GM21423 (cell line): ENCODE data around the gene PRKCB.
A peak's percentile ranks its signal among the peaks of the same experiment; 100 is the strongest.

Experiments used
- ATAC-seq: cut with Tn5 transposase; IDR thresholded peaks from one replicate; pipeline ENCODE4 v1.9.1; 2021; ENCODE audit warnings: mild to moderate bottlenecking, moderate library complexity; ENCODE audit not compliant: unreplicated experiment

The PRKCB gene

GRCh38 chr16:23863511-23864422 is 28.0 kb downstream of the PRKCB start:
- ATAC-seq = peak; percentile 83

GRCh38 chr16:23865853-23866252 is 30.1 kb downstream of the PRKCB start:
- ATAC-seq = no peak

- ATAC-seq = no peak
Observed at GRCh38 chr16:23866621-23867020, 30.8 kb downstream of the PRKCB start.

GRCh38 chr16:23867566-23867965 is 31.8 kb downstream of the PRKCB start:
- no peak for ATAC-seq

GRCh38 chr16:23868136-23868535 is 32.4 kb downstream of the PRKCB start:
- ATAC-seq = no peak

GRCh38 chr16:23869052-23869451 is 33.3 kb downstream of the PRKCB start:
- ATAC-seq = no peak

GRCh38 chr16:23871924-23872323 is 36.1 kb downstream of the PRKCB start:
- ATAC-seq = no peak

- ATAC-seq = no peak
Observed at GRCh38 chr16:23874613-23875294, 39.0 kb downstream of the PRKCB start.

GRCh38 chr16:23876256-23876896 is 40.6 kb downstream of the PRKCB start:
- ATAC-seq = no peak

- ATAC-seq = no peak
Observed at GRCh38 chr16:23877107-23878070, 41.6 kb downstream of the PRKCB start.

- no peak for ATAC-seq
Observed at GRCh38 chr16:23879735-23880373, 44.1 kb downstream of the PRKCB start.

GRCh38 chr16:23889189-23889588 is 53.4 kb downstream of the PRKCB start:
- ATAC-seq = no peak

GRCh38 chr16:23893986-23894385 is 58.2 kb downstream of the PRKCB start:
- no peak for ATAC-seq

- ATAC-seq = no peak
Observed at GRCh38 chr16:23895052-23895451, 59.3 kb downstream of the PRKCB start.

- ATAC-seq = no peak
Observed at GRCh38 chr16:23896832-23897821, 61.3 kb downstream of the PRKCB start.

GRCh38 chr16:23898682-23899430 is 63.1 kb downstream of the PRKCB start:
- ATAC-seq = no peak

- no peak for ATAC-seq
Observed at GRCh38 chr16:23899869-23900268, 64.1 kb downstream of the PRKCB start.
